ENCODE measurements around the gene MAGI2. TPM values are rescaled to one million over a fixed set of nuclear protein-coding genes. Genes with fewer than 3 reads are reported as not detected.

Gene MAGI2
- total and polyA plus RNA-seq, 2 experiments from 2014 or later: 3.5 to 4.1 TPM

DNA sequence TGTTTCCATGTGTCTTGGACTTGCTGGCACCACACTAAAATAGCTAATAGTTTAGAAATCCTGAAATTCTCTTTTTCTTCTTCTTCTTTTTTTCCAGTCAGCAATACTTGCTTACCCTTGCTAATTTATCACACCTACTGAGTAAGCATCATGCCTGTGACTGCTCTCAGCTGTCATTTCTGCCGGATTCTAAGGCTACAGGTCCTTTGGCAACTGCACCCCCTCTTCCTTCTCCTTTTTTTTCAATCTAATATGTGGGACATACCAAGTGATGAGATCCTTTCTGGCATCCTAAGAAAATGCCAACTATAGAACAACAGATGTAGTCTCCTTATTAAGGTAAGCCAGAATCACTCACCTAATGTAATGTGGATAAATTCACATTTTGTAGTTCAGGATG lies 444.7 kb downstream of the MAGI2 start:
- Histone ChIP-seq H3K36me3 (ENCODE audit: low read depth) (no peaks in the 10 kb centered on the region), H3K9me3 (ENCODE audit: low read depth) (no peaks in the 10 kb centered on the region), H3K4me2 (ENCODE audit: unreplicated experiment) (no peak overlapping the region), H3K4me1 (ENCODE audit: insufficient read depth) (no peaks in the 10 kb centered on the region), H3K27ac (no peak overlapping the region), H3K9ac (no peak overlapping the region), H3F3A (ENCODE audit: insufficient read depth) (no peaks in the 10 kb centered on the region), H3K4me3 (no peak overlapping the region), H3K27me3 (replicated peaks; ENCODE audit: insufficient read depth) (no peaks in the 10 kb centered on the region), H3K9me2 (ENCODE audit: insufficient read depth) (no peaks in the 10 kb centered on the region), H3K79me2 (ENCODE audit: insufficient read depth) (no peaks in the 10 kb centered on the region), H2AFZ (no peak overlapping the region), H4K20me1 (ENCODE audit: insufficient read depth) (no peaks in the 10 kb centered on the region)
- WGBS, 2 experiments (ENCODE audit: low coverage in 1 of 2, low lambda C conversion rate in 2 of 2, missing lambda C conversion rate in 2 of 2): 89 to 97% methylated on average over 1 of the region's 1 CpG
- TF ChIP-seq EZH2phosphoT487 (IDR thresholded peaks at IDR 0.05; ENCODE audit: insufficient read depth, low read depth) (no peak), EZH2 (IDR thresholded peaks at IDR 0.05; ENCODE audit: insufficient read depth, poor library complexity, severe bottlenecking) (no peak)
- DNase-seq: no peak
- in situ Hi-C loops (cut with MboI): no loop called here

DNA sequence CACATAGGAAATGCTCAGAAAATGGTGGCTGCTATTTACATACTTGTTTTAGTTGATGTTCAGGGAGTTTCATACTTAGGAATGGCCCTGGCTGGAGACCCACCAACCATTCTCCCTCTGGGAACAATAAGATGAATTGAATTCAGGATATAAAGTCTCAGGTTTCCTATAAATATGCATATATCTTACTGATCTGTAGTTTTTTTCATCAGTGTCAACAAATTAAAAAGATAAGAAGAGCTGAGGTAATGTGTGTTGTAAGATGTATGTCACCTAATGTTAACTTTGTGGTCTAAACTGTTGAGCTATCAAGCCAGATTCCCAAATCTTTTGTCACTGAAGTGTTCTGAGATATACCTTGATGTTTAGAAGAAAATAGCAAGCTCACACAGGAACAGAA lies 457.5 kb downstream of the MAGI2 start:
- Histone ChIP-seq H4K20me1 (ENCODE audit: insufficient read depth) (no peaks in the 10 kb centered on the region), H3K4me3 (no peak overlapping the region), H3K27ac (no peak overlapping the region), H3K4me1 (ENCODE audit: insufficient read depth) (no peaks in the 10 kb centered on the region), H3K36me3 (ENCODE audit: low read depth) (no peaks in the 10 kb centered on the region), H3F3A (ENCODE audit: insufficient read depth) (no peaks in the 10 kb centered on the region), H3K79me2 (ENCODE audit: insufficient read depth) (no peaks in the 10 kb centered on the region), H3K27me3 (replicated peaks; ENCODE audit: insufficient read depth) (no peaks in the 10 kb centered on the region), H3K9ac (no peak overlapping the region), H3K4me2 (ENCODE audit: unreplicated experiment) (no peak overlapping the region), H3K9me2 (ENCODE audit: insufficient read depth) (no peaks in the 10 kb centered on the region), H2AFZ (no peak overlapping the region), H3K9me3 (ENCODE audit: low read depth) (no peaks in the 10 kb centered on the region)
- in situ Hi-C loops (cut with MboI): no loop called here
- TF ChIP-seq EZH2 (IDR thresholded peaks at IDR 0.05; ENCODE audit: insufficient read depth, poor library complexity, severe bottlenecking): no peak
- TF ChIP-seq EZH2phosphoT487 (IDR thresholded peaks at IDR 0.05; ENCODE audit: insufficient read depth, low read depth): no peak
- no peak for DNase-seq

- no peak overlapping the region for H3K4me3 ChIP-seq
- H3K36me3 ChIP-seq (ENCODE audit: low read depth): no peaks in the 10 kb centered on the region
- DNase-seq: no peak
- no peak overlapping the region for H3K27ac ChIP-seq
- no peaks in the 10 kb centered on the region for H3K9me3 ChIP-seq (ENCODE audit: low read depth)
- no peaks in the 10 kb centered on the region for H3K27me3 ChIP-seq (replicated peaks; ENCODE audit: insufficient read depth)
- H3K9ac ChIP-seq: no peak overlapping the region
- no peaks in the 10 kb centered on the region for H3K79me2 ChIP-seq (ENCODE audit: insufficient read depth)
- in situ Hi-C loops (cut with MboI): no loop called here
- H2AFZ ChIP-seq: no peak overlapping the region
- H3K4me1 ChIP-seq (ENCODE audit: insufficient read depth): no peaks in the 10 kb centered on the region
- H3F3A ChIP-seq (ENCODE audit: insufficient read depth): no peaks in the 10 kb centered on the region
- no peaks in the 10 kb centered on the region for H4K20me1 ChIP-seq (ENCODE audit: insufficient read depth)
- TF ChIP-seq EZH2 (IDR thresholded peaks at IDR 0.05; ENCODE audit: insufficient read depth, poor library complexity, severe bottlenecking): no peak
- no peak for TF ChIP-seq EZH2phosphoT487 (IDR thresholded peaks at IDR 0.05; ENCODE audit: insufficient read depth, low read depth)
- H3K4me2 ChIP-seq (ENCODE audit: unreplicated experiment): no peak overlapping the region
- no peaks in the 10 kb centered on the region for H3K9me2 ChIP-seq (ENCODE audit: insufficient read depth)
These were observed 460.1 kb downstream of the MAGI2 start for GRCh38 chr7:78993341-78993740.

GRCh38 chr7:78985509-78985908 lies 468.0 kb downstream of the MAGI2 start:
- whole genome bisulfite sequencing, 2 experiments (ENCODE audit: low coverage in 1 of 2, low lambda C conversion rate in 2 of 2, missing lambda C conversion rate in 2 of 2): 84 to 89% methylated on average over 3 of the region's 3 CpGs
- H3K9me2 ChIP-seq (ENCODE audit: insufficient read depth): no peaks in the 10 kb centered on the region
- H3K9ac ChIP-seq: no peak overlapping the region
- DNase-seq: no peak
- no peaks in the 10 kb centered on the region for H3K27me3 ChIP-seq (replicated peaks; ENCODE audit: insufficient read depth)
- no peaks in the 10 kb centered on the region for H3K9me3 ChIP-seq (ENCODE audit: low read depth)
- no peaks in the 10 kb centered on the region for H3K79me2 ChIP-seq (ENCODE audit: insufficient read depth)
- no peaks in the 10 kb centered on the region for H3F3A ChIP-seq (ENCODE audit: insufficient read depth)
- no peaks in the 10 kb centered on the region for H3K36me3 ChIP-seq (ENCODE audit: low read depth)
- H3K4me2 ChIP-seq (ENCODE audit: unreplicated experiment): no peak overlapping the region
- no peaks in the 10 kb centered on the region for H4K20me1 ChIP-seq (ENCODE audit: insufficient read depth)
- H3K27ac ChIP-seq: no peak overlapping the region
- H2AFZ ChIP-seq: no peak overlapping the region
- no peaks in the 10 kb centered on the region for H3K4me1 ChIP-seq (ENCODE audit: insufficient read depth)
- H3K4me3 ChIP-seq: no peak overlapping the region
- no peak for TF ChIP-seq EZH2phosphoT487 (IDR thresholded peaks at IDR 0.05; ENCODE audit: insufficient read depth, low read depth)
- no peak for TF ChIP-seq EZH2 (IDR thresholded peaks at IDR 0.05; ENCODE audit: insufficient read depth, poor library complexity, severe bottlenecking)
- in situ Hi-C loops (cut with MboI): no loop called here

DNA sequence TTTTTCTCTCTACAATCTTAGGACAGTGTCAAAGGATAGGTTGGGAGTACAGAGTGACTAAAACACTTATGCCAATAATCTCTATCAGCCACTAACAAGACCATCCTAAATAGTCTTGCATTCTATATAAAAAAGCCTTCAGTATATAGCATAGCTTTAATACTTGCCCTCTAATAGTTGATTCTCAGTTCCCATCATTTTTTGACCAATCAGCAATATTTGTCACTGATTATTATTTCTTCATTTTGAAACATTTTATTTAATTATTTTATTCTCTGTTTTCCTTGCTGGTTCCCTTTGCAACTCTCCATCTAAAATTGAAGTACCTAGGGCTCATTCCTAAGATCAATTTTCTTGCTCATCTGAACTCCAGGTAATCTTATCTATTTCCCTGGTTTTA lies 470.0 kb downstream of the MAGI2 start:
- H3K9ac ChIP-seq: no peak overlapping the region
- H3K4me1 ChIP-seq (ENCODE audit: insufficient read depth): no peaks in the 10 kb centered on the region
- no peak overlapping the region for H3K27ac ChIP-seq
- H3F3A ChIP-seq (ENCODE audit: insufficient read depth): no peaks in the 10 kb centered on the region
- no peaks in the 10 kb centered on the region for H3K79me2 ChIP-seq (ENCODE audit: insufficient read depth)
- H3K4me2 ChIP-seq (ENCODE audit: unreplicated experiment): no peak overlapping the region
- no peaks in the 10 kb centered on the region for H3K27me3 ChIP-seq (replicated peaks; ENCODE audit: insufficient read depth)
- no peaks in the 10 kb centered on the region for H3K9me3 ChIP-seq (ENCODE audit: low read depth)
- no peaks in the 10 kb centered on the region for H3K9me2 ChIP-seq (ENCODE audit: insufficient read depth)
- H4K20me1 ChIP-seq (ENCODE audit: insufficient read depth): no peaks in the 10 kb centered on the region
- no peak overlapping the region for H3K4me3 ChIP-seq
- in situ Hi-C loops (cut with MboI): no loop called here
- no peaks in the 10 kb centered on the region for H3K36me3 ChIP-seq (ENCODE audit: low read depth)
- no peak for TF ChIP-seq EZH2 (IDR thresholded peaks at IDR 0.05; ENCODE audit: insufficient read depth, poor library complexity, severe bottlenecking)
- TF ChIP-seq EZH2phosphoT487 (IDR thresholded peaks at IDR 0.05; ENCODE audit: insufficient read depth, low read depth): no peak
- DNase-seq: no peak
- no peak overlapping the region for H2AFZ ChIP-seq
